OCI-LY3 (cell line): ENCODE results near the gene TFAP2A.

Experiments
- CTCF ChIP-seq: fragments of 200-600, 300-600 bp; sonication (generic); IDR thresholded peaks from 2 replicates; pipeline ENCODE4 v1.5.1; 2014; ENCODE audit warnings: antibody characterized with exemption, low read length, low read depth
- EZH2phosphoT487 ChIP-seq: fragments of 200-600 bp; shearing (Covaris generic); IDR thresholded peaks from 2 replicates; pipeline ENCODE4 v1.6.1; 2018; ENCODE audit warnings: antibody characterized with exemption, mixed run types, low read depth

DNA sequence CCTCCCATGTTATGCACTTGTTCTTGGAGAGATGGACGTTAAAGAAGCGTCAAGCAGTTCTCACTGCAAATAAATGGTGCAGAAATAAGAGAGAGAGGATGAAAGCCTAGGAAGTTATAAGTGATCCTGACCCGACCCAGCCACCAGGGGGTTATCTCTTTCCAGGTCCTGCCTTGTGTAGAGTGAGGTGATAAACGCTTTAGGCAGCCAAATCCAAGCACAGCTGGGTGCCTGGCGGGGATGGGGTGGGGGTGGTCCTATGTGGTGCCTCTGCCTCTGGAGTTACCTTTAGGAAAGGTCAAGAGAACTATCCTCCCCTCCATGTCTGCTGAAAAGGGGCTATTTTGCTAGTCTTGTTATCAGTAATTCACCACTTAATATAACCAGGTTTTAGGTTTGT, 9.2 kb upstream of the TFAP2A start:
- TF ChIP-seq CTCF (no peak), EZH2phosphoT487 (no peak)
